A673 (cell line): Measurements from ENCODE around the gene DCLRE1B.

Experiments
- CTCF ChIP-seq: fragments of 300-800, 200-600 bp; sonication (generic); conservative IDR thresholded peaks from 2 replicates; pipeline ENCODE4 v1.5.1; 2017; ENCODE audit warnings: low read depth, mild to moderate bottlenecking, antibody characterized with exemption, low read length, moderate library complexity, mixed read lengths
- EZH2 ChIP-seq: fragments of 200-600 bp; sonication (generic); IDR thresholded peaks from 2 replicates; pipeline ENCODE4 v1.6.1; 2017; ENCODE audit warnings: borderline replicate concordance, low read depth, mild to moderate bottlenecking, mixed read lengths, antibody characterized with exemption, low read length; ENCODE audit not compliant: poor library complexity, severe bottlenecking

DNA sequence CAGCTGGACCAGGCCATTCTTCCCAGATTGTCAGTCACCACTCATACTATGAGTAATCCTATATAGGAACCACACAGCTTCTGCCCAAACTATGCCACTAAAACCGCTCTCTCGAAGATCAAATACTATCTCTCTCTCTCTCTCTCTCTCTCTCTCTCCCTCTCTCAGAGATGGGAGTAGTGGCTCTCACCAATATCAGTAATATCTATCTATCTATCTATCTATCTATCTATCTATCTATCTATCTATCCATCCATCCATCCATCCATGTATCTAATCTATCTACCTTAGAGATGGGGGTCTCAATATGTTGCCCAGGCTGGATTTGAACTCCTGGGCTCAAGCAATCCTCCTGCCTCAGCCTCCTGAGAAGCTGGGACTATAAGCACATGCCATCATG lies 19.3 kb downstream of the DCLRE1B start:
- TF ChIP-seq CTCF (no peak), EZH2 (no peak)
